A204.1 (cell line): ENCODE data around the gene ZNF444.
"Not testable (repeated sequence)": the region's sequence is repeated elsewhere in the genome, so short reads cannot be mapped to it uniquely, and the experiment has no call there.

Experiments
- FAIRE-seq: peaks from 2 replicates; lab custom pipeline; 2012; peaks lifted over from hg19 to GRCh38; lab: Jason Lieb, UNC

Gene ZNF444

GRCh38 chr19:56148096-56148495, 7.0 kb downstream of the ZNF444 start:
- FAIRE-seq = no peak

GRCh38 chr19:56148955-56149655, 8.0 kb downstream of the ZNF444 start:
- not testable (repeated sequence) for FAIRE-seq

- FAIRE-seq = no peak
Observed at GRCh38 chr19:56149656-56150038, 8.6 kb downstream of the ZNF444 start.

GRCh38 chr19:56150358-56150757, 9.3 kb downstream of the ZNF444 start:
- no peak for FAIRE-seq

GRCh38 chr19:56152644-56153043, 11.6 kb downstream of the ZNF444 start:
- FAIRE-seq = no peak

- FAIRE-seq = no peak
Observed at GRCh38 chr19:56153507-56153906, 12.4 kb downstream of the ZNF444 start.

GRCh38 chr19:56155124-56155687, 14.1 kb downstream of the ZNF444 start:
- no peak for FAIRE-seq

- no peak for FAIRE-seq
Observed at GRCh38 chr19:56156768-56157167, 15.7 kb downstream of the ZNF444 start.

GRCh38 chr19:56158170-56158757, 17.2 kb downstream of the ZNF444 start:
- no peak for FAIRE-seq

GRCh38 chr19:56159009-56159559, 18.0 kb downstream of the ZNF444 start:
- FAIRE-seq = no peak

- no peak for FAIRE-seq
Observed at GRCh38 chr19:56159622-56160271, 18.7 kb downstream of the ZNF444 start.

GRCh38 chr19:56161534-56161933, 20.4 kb downstream of the ZNF444 start:
- no peak for FAIRE-seq

GRCh38 chr19:56162258-56162657, 21.2 kb downstream of the ZNF444 start:
- no peak for FAIRE-seq

- FAIRE-seq = no peak
Observed at GRCh38 chr19:56163097-56163496, 22.0 kb downstream of the ZNF444 start.

- no peak for FAIRE-seq
Observed at GRCh38 chr19:56167064-56167578, 26.0 kb downstream of the ZNF444 start.

GRCh38 chr19:56170261-56170660, 29.2 kb downstream of the ZNF444 start:
- FAIRE-seq = no peak

GRCh38 chr19:56174086-56174485, 33.0 kb downstream of the ZNF444 start:
- FAIRE-seq = no peak

- FAIRE-seq = no peak
Observed at GRCh38 chr19:56174550-56174949, 33.5 kb downstream of the ZNF444 start.

- FAIRE-seq = not testable (repeated sequence)
Observed at GRCh38 chr19:56175861-56176307, 34.8 kb downstream of the ZNF444 start, which contains the start of gene GALP. Gene GALP, plus strand, starts transcription at chr19:56176008. Its CDS starts 1,101 bp downstream, at chr19:56177109.

- not testable (repeated sequence) for FAIRE-seq
Observed at GRCh38 chr19:56176310-56176709, 35.2 kb downstream of the ZNF444 start.

- no peak for FAIRE-seq
Observed at GRCh38 chr19:56176881-56177280, 35.8 kb downstream of the ZNF444 start.

GRCh38 chr19:56177564-56178243, 36.6 kb downstream of the ZNF444 start:
- FAIRE-seq = no peak
